Glutamatergic neuron (in vitro differentiated cells): ENCODE results near the gene CABP2. TPM values are rescaled to one million over a fixed set of nuclear protein-coding genes. Genes with fewer than 3 reads are reported as not detected.

Experiments used
- DNase-seq: peaks from one replicate; pipeline ENCODE4 v3.0.0; 2022
- H3K27ac Mint-ChIP-seq: one replicate; pipeline ENCODE4 v1.8.0; 2020; ENCODE audit warnings: mild to moderate bottlenecking, mixed read lengths, inconsistent platforms; ENCODE audit not compliant: unreplicated experiment
- H3K27me3 Mint-ChIP-seq: one replicate; pipeline ENCODE4 v1.8.0; 2020; ENCODE audit warnings: mild to moderate bottlenecking, moderate library complexity, mixed read lengths, inconsistent platforms; ENCODE audit not compliant: unreplicated experiment
- H3K36me3 Mint-ChIP-seq: one replicate; pipeline ENCODE4 v1.8.0; 2020; ENCODE audit warnings: mild to moderate bottlenecking, mixed read lengths, inconsistent platforms; ENCODE audit not compliant: unreplicated experiment
- H3K4me1 Mint-ChIP-seq: one replicate; pipeline ENCODE4 v1.8.0; 2020; ENCODE audit warnings: mild to moderate bottlenecking, low read depth, mixed read lengths, inconsistent platforms; ENCODE audit not compliant: unreplicated experiment
- H3K4me3 Mint-ChIP-seq: one replicate; pipeline ENCODE4 v1.8.0; 2020; ENCODE audit warnings: mild to moderate bottlenecking, mixed read lengths, inconsistent platforms; ENCODE audit not compliant: unreplicated experiment
- H3K9me3 Mint-ChIP-seq: one replicate; pipeline ENCODE4 v1.8.0; 2020; ENCODE audit warnings: mild to moderate bottlenecking, moderate library complexity, mixed read lengths, inconsistent platforms; ENCODE audit not compliant: unreplicated experiment
- CTCF ChIP-seq: fragments of 200-600 bp; sonication (generic); IDR thresholded peaks from one replicate; pipeline ENCODE4 v1.5.0; 2021; ENCODE audit not compliant: partially characterized antibody, unreplicated experiment
- total RNA-seq: library from RNA; stranded (reverse); fragmentation: NEBNext Ultra II Directional; extraction: Animal tissue kit (Norgen Biotek cat#: 25700); gene quantifications from one replicate; pipeline ENCODE4 v1.2.1, GENCODE V29; 2021; ENCODE audit not compliant: unreplicated experiment

The CABP2 gene
- total RNA-seq, 1 donor from 2014 or later: not detected

- DNase-seq: no peak
- Mint-ChIP-seq H3K9me3 (peaks cover 2% of the 10 kb centered on the region), H3K27me3 (peaks cover 5% of the 10 kb centered on the region), H3K36me3 (no peaks in the 10 kb centered on the region), H3K4me3 (no peak overlapping the region), H3K4me1 (no peaks in the 10 kb centered on the region), H3K27ac (no peak overlapping the region)
- no peak for TF ChIP-seq CTCF
Measured at GRCh38 chr11:67543585-67543984, 20.3 kb upstream of the CABP2 start.

- Mint-ChIP-seq H3K4me1 (no peaks in the 10 kb centered on the region), H3K27me3 (peaks cover 5% of the 10 kb centered on the region), H3K36me3 (peaks cover 5% of the 10 kb centered on the region), H3K4me3 (no peak overlapping the region), H3K9me3 (peaks cover 2% of the 10 kb centered on the region), H3K27ac (no peak overlapping the region)
- no peak for TF ChIP-seq CTCF
- DNase-seq: no peak
Measured at GRCh38 chr11:67542971-67543370, 19.7 kb upstream of the CABP2 start.

GRCh38 chr11:67542169-67542568 is 18.9 kb upstream of the CABP2 start:
- H3K36me3 Mint-ChIP-seq: peaks cover 7% of the 10 kb centered on the region
- peak overlapping the region; percentile 66 for H3K27ac Mint-ChIP-seq
- H3K4me3 Mint-ChIP-seq: no peak overlapping the region
- peaks cover 2% of the 10 kb centered on the region for H3K9me3 Mint-ChIP-seq
- TF ChIP-seq CTCF: no peak
- H3K27me3 Mint-ChIP-seq: peaks cover 5% of the 10 kb centered on the region
- DNase-seq: no peak
- no peaks in the 10 kb centered on the region for H3K4me1 Mint-ChIP-seq

- no peak for DNase-seq
- H3K4me1 Mint-ChIP-seq: no peaks in the 10 kb centered on the region
- H3K27me3 Mint-ChIP-seq: peaks cover 5% of the 10 kb centered on the region
- peaks cover 7% of the 10 kb centered on the region for H3K36me3 Mint-ChIP-seq
- no peak overlapping the region for H3K27ac Mint-ChIP-seq
- no peak for TF ChIP-seq CTCF
- H3K9me3 Mint-ChIP-seq: peaks cover 3% of the 10 kb centered on the region
- H3K4me3 Mint-ChIP-seq: no peak overlapping the region
Measured at GRCh38 chr11:67541198-67541597, 18.0 kb upstream of the CABP2 start.

- peaks cover 7% of the 10 kb centered on the region for H3K36me3 Mint-ChIP-seq
- no peak overlapping the region for H3K4me3 Mint-ChIP-seq
- no peak overlapping the region for H3K27ac Mint-ChIP-seq
- peaks cover 4% of the 10 kb centered on the region for H3K9me3 Mint-ChIP-seq
- H3K4me1 Mint-ChIP-seq: no peaks in the 10 kb centered on the region
- H3K27me3 Mint-ChIP-seq: peaks cover 5% of the 10 kb centered on the region
- DNase-seq: no peak
- no peak for TF ChIP-seq CTCF
Measured at GRCh38 chr11:67539550-67539949, 16.3 kb upstream of the CABP2 start.
